ENCODE data around the gene ZFAND5. TPM values are rescaled to one million over a fixed set of nuclear protein-coding genes. Genes with fewer than 3 reads are reported as not detected.

ZFAND5 gene
- total RNA-seq, 1 experiment from 2014 or later: 227 TPM

GRCh38 chr9:72305102-72305546, 59.9 kb downstream of the ZFAND5 start:
- Histone ChIP-seq H3K27me3 (ENCODE audit: insufficient read depth, low read depth) (no peaks in the 10 kb centered on the region), H3K79me2 (ENCODE audit: low read depth) (no peaks in the 10 kb centered on the region), H3K9me3 (ENCODE audit: insufficient read depth, low read depth) (no peaks in the 10 kb centered on the region), H3K4me1 (replicated peaks; ENCODE audit: insufficient read depth) (no peaks in the 10 kb centered on the region), H3K36me3 (ENCODE audit: low read depth) (no peaks in the 10 kb centered on the region), H3K4me3 (peak overlapping the region; percentile 25; the same call in 1 of the 2 replicates), H3K4me2 (peak overlapping the region; percentile 52), H3K27ac (no peak overlapping the region), H3F3A (ENCODE audit: insufficient read depth, low read depth) (no peaks in the 10 kb centered on the region), H4K20me1 (ENCODE audit: insufficient read depth) (no peaks in the 10 kb centered on the region), H3K9me2 (ENCODE audit: insufficient read depth) (no peaks in the 10 kb centered on the region), H2AFZ (peak overlapping the region; percentile 75)
- ChIA-PET POLR2A (ENCODE audit: unreplicated experiment) (interaction anchor here (0.5 to 1.2 kb wide), 12 partner anchors 10 to 788 kb away, joined by 3 to 16 read pairs (median 4); partner anchors contain the start of genes ABHD17B and ZFAND5), CTCF (interaction anchor here (0.6 kb wide), 2 partner anchors 46 to 717 kb away, joined by 3 read pairs; no protein-coding TSS in a partner anchor)
- peak; percentile 88 to 91 for DNase-seq
- BruUV-seq (replicated peaks): no TSS peak
- TF ChIP-seq EZH2 (IDR thresholded peaks at IDR 0.05; ENCODE audit: low read depth): no peak
- TF ChIP-seq CTCF (conservative IDR thresholded peaks at IDR 0.05): no peak
- intact Hi-C loops (cut with micrococcal nuclease; ENCODE audit: unreplicated experiment): loop anchor here (5.0 kb wide), 3 partner anchors 47 to 287 kb away; no protein-coding TSS in a partner anchor

- POLR2A ChIA-PET (ENCODE audit: unreplicated experiment): interaction anchor here (0.5 to 1.2 kb wide), 6 partner anchors 11 to 789 kb away, joined by 4 to 16 read pairs (median 8); partner anchors contain the start of gene ZFAND5
- H3K79me2 ChIP-seq (ENCODE audit: low read depth): no peaks in the 10 kb centered on the region
- no peak overlapping the region for H3K27ac ChIP-seq
- no peaks in the 10 kb centered on the region for H3K4me1 ChIP-seq (replicated peaks; ENCODE audit: insufficient read depth)
- intact Hi-C loops (cut with micrococcal nuclease; ENCODE audit: unreplicated experiment): no loop called here
- H4K20me1 ChIP-seq (ENCODE audit: insufficient read depth): no peaks in the 10 kb centered on the region
- CTCF ChIA-PET: no interaction called here
- no peak for TF ChIP-seq CTCF (conservative IDR thresholded peaks at IDR 0.05)
- no peak for TF ChIP-seq EZH2 (IDR thresholded peaks at IDR 0.05; ENCODE audit: low read depth)
- peak overlapping the region; percentile 75 for H2AFZ ChIP-seq
- H3K4me2 ChIP-seq: peak overlapping the region; percentile 52
- H3K9me3 ChIP-seq (ENCODE audit: insufficient read depth, low read depth): no peaks in the 10 kb centered on the region
- no peaks in the 10 kb centered on the region for H3K36me3 ChIP-seq (ENCODE audit: low read depth)
- H3F3A ChIP-seq (ENCODE audit: insufficient read depth, low read depth): no peaks in the 10 kb centered on the region
- H3K4me3 ChIP-seq: peak overlapping the region; percentile 25; the same call in 1 of the 2 replicates
- DNase-seq: no peak
- BruUV-seq (replicated peaks): TSS peak; percentile 98
- no peaks in the 10 kb centered on the region for H3K27me3 ChIP-seq (ENCODE audit: insufficient read depth, low read depth)
- no peaks in the 10 kb centered on the region for H3K9me2 ChIP-seq (ENCODE audit: insufficient read depth)
Measured at GRCh38 chr9:72304538-72304937, 60.5 kb downstream of the ZFAND5 start.

Other genes with a start within 250 kb of the ZFAND5 start
- 98.1 and 142 TPM in 2 replicates for gene GDA, start 215.8 kb downstream of the ZFAND5 start, total RNA-seq (2021)
- 5.5 and 9.0 TPM in 2 replicates for gene TMC1, start 156.4 kb upstream of the ZFAND5 start, total RNA-seq (2021)